ENCODE data around the gene CYBC1.
A peak's percentile ranks its signal among the peaks of the same experiment; 100 is the strongest.

CYBC1 gene

DNA sequence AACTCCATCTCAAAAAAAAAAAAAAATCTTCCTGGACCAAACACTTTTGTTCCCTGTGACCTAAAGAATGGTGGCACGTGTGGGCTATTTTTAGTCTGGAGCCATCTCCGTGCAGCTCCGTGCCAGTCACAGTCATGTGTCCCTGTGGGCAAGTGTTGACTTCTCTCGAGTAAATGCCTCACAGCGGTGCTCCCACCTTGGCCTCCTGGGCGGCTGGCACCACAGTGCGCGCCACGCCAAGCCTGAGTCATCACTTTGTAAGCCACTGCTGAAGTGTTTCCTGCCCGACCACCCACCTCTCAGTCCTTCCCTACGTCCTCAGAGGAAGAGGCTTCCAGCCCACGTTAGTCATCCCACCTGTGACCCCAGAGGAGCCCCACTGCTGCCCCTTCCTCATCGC is 43.3 kb downstream of the CYBC1 start:
- DNase-seq: no peak

DNA sequence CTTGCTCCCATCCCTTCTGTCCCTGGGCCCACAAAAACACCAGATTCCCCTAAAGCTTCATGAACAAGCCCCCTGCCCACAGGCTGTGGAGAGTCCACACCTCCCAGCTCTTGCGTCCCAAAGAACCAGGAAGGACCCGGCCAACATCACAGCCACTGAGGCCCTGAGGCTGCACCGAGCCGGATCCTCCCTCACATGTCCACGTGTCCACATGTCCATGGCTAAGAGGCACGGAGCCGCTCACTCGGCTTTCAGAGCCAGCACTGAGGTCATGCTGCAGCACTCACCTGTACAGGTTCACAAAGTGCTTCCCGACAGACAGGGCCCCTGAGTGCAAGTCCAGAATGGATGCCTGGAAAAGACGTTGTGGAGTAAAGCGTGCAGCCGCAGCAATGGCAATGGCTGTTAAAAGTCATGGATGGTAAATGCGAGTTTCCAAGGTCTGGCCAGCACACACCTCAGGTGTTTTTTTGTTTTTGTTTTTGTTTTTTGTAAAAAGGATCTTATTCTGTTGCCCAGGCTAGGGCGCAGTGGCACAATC is 44.4 kb downstream of the CYBC1 start:
- DNase-seq: no peak

DNA sequence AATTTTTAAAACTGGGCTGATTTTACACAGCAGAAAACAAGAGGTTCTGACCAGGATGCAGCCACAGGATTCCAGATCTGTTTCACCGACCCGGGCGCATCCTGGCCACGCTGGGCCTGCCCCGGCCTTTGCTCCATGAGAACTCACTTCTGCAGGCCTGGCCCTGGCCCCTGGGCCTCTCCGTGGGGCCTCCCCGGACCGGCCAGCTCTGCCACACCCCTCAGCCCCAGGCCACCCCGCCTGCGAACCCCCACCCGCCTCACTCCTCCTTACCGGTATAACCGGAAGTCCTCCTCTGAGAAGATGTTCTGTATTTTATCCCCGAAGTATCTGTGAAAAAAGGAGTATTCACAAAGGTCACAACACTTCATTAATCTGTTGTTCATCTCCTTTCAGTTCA is 45.5 kb downstream of the CYBC1 start:
- no peak for DNase-seq

DNA sequence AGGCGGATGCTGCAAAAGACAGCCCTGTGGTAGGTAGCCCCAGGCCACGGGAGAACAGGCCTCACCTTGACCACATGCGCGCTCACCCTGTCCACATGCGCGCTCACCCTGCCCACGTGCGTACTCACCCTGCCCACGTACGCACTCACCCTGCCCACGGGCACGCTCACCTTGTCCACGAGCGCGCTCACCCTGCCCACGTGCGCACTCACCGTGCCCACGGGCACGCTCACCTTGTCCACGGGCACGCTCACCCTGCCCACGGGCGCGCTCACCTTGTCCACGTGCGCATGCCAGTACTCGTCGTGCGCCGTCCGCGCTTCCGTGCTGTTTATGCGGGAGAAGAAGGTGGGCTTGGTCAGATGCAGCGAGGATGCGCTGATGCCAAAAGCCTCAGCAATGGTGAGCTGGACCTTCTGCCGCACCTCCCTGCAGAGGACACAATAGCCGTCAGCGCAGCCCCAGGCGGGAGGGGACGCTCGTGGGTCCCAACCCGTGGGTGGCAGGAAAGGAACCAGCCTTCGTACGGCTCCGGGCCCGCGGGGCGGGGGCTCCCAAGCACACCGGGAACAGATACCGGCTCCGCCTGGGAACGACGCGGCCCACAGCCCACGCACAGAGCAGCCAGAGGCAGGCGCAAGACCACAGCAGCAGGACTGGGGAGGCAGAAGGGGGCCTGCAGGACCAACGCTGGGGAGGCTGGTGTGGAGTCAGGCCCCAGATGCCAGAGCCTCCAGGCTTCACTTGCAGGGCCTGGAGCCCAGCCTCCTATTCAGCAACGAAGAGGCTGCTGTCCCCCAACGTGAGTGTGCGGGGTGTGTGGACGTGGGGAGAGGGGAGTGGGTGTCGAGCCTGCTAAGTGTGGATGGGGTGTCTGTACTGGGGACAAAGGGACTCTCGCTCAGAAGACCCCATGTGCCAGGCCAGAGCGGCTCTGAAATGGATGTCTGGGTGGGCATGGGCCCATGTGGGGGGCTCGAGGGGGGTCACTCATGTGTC is 46.6 kb downstream of the CYBC1 start:
- DNase-seq: no peak

DNA sequence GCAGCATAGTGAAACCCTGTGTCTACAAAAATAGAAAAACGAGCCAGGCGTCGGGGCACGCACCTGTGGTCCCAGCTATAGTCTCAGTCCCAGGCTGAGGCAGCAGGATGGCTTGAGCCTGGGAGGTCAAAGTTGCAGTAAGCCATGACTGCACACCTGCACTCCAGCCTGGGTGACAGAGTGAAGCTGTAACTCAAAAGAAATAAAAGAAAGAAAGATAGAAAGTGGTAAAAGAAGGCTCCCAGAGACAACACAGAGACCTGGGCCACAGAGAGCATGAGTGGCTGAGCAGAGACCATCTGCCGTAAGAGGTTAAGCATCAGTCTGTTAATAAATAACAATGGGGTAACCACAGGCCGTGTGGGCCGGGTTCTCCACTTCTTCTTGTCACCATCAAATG is 47.7 kb downstream of the CYBC1 start:
- DNase-seq: no peak

DNA sequence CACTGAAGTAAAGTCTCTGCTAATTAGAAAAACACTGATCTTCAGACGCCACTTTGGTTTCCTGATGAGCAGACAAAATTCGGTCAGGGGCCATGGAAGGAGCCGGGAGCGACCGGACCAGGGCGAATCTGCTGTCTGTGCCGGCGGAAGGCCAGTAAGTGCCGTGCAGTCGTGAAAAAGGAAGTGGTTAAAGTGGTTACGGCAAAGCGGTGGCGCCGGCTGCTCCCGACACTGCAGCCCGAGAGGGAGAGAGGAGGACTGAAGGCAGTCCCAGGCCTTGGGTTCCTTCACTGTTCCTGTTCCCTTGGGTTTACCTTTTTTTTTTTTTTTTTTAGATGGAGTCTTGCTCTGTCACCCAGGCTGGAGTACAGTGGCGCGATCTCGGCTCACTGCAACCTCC is 49.7 kb downstream of the CYBC1 start:
- DNase-seq: peak; percentile 94

DNA sequence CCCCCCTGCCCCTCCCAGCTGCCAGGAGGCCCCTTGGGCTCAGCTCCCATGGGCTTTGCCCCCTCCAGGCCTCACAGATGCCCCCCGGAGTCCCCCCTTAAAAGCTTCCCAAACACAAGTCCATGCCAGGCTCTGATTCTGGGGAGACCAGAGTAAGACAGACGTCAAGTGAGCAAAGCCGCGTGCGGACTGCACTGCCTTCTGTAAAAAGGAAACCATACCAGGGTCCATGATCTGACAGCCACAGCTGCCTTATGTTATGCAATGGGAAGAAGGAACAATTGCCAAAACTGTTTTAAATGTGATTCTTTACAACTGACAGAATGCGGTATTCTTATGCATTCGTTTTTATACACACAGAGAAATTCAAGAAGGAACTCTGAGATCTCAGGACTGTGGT is 50.3 kb downstream of the CYBC1 start:
- peak; percentile 47 for DNase-seq

DNA sequence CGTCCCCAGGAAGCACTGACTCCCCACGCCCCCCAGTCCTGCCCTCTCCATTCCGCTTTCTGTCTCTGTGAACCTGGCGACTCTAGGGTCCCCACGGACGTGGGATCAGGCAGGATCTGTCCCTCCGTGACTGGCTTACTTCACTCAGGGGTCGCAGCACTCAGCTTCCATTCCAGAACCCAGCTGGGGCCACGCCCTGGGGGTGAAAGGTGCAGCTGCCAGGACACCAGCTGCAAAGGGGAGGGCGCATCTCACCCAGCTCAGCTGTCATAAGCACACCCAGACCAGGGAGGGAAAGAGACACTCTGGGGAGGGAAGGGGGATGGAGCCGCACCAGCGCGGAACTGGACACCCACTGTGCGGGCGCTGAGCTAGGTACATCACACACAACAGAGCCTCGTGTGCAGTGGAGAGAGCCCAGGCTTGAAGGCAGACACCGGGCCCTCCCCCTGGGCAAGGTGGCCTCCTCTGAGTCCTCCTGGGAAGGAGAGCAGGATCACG is 50.9 kb downstream of the CYBC1 start:
- DNase-seq: no peak

DNA sequence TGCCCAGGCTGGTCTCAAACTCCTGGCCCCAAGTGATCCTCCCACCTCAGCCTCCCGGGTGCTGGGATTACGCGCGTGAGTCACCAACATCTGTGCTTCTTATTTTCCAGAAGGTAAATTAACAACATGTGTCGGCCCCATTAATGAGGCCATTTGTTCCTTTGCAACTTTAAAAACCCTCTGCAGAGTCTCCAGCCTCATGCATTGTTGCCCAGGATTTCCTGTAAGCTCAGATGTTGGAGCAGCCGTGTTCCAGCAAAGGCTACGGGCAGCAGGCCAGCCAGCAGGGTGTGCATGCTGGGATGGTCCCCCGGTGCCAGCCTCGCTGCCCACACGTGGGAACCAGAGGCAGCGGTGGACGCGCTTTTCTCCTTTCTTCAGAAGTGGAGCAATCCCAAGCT is 51.5 kb downstream of the CYBC1 start:
- no peak for DNase-seq

DNA sequence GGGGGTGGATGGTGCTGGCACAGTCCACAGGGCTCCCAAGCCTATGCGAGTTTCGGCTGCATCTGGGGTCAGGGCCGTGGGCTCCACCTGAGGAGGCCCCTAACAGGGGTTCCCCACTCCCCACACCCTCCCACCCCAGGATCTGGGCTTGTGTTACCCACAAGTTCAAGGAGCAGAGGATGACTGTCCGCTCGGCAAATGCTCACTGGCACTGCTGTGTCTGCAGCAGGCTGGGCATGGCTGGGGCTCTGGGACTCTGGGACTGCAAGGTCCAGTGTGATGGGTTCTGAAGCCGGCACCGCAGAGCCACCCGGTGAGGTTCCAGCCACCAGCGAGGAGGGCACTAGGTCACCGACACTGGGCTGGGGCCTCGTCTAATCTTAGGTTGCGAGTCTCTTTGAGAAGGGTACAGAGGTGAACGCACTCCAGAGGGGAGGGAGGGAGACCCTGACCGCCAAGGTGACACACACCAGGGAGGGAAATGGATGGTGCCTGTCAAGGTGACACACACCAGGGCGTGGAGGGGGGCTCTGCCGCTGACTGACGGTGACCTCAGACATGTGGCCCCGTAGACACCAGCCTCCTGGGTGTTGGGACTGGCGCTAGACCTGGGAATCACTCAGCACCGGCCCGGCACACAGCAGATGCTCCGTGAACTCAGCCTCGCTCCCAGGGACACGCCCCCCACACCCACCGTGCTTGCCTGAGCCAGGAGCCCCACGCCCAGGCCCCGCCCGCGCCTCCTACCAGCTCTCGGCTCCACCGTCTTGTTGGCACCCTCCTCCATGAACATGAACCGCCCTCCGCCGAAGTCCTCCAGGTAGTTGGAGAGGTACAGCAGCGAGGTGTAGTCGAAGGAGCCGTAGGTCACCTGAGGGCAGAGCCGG is 52.9 kb downstream of the CYBC1 start:
- DNase-seq: no peak

DNA sequence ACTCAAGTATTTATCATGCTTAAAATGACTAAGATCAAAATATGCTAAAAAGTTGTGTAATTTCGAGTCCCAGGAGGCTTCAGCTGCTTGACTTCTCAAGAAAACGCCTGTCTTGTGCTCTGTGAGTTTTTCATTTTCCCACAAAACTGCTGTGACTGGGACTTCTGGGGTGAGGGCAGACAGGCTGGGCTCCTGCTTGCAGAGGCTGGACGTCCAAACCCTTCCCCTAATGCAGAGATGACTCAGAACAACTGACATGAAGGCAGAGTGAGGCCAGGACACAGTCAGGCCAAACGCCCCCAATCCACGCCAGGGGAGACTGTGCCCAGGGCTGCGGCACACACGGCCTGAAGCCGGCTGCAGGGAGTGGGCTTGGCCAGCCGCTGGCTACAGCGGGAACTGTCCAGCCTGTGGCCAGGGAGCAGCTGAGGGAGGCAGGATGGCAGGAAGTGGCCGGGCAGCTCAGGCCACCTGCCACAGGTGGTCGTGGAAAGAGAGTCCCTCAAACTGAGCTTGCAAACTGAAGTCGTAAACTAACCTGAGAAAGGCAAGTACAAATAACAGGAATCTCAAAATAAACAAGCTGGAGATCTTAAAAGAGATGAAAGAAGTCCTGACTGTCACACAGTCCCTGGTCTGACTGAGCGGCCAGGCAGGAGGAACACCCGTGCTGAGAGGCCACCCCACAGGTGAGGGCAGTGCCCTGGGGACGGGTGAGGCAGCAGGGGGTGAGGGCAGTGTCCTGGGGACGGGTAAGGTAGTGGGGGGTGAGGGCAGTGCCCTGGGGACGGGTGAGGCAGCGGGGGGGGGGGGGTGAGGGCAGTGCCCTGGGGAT is 53.7 kb downstream of the CYBC1 start:
- no peak for DNase-seq

DNA sequence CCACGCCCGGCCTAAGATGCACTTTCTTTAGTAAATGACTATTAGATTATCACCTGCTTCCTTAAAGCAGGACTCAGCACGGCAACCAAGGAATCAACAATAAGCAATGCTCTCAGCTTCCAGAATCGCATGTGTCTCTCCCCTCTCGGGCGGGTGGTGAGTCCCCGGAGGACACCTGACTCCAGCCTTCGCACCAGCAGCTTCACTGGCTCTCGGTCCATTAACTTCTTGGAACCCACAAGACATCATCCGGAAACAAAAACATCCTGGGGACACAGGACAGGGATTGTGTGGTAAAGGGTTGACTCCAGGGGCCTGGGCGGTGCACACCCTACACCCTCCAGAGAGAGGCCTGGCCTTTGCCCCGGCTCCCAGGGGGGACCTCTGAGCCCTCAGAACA is 56.3 kb downstream of the CYBC1 start:
- no peak for DNase-seq

DNA sequence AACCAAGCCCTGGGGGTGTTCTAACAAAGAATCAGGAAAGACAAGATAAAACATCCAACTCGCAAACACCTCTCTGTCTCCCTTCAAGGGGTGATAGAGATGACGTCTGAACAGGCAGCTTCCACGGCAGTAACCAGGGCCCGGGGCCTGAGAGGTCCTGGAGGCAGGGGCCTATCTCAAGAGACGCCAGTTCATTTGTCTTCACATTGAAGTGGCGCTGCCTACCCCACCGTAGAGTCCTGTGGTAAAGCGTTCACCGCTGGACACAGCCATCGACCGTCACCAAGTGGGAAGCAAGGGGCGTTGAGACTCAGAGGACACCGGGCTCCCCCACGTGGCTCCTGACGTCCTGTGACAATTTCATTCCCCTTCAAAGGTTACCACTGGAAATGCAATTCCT is 57.6 kb downstream of the CYBC1 start:
- DNase-seq: no peak

Data from OCI-M1 (cell line).